Stimulated activated CD8-positive, alpha-beta memory T cell treated with anti-CD3 and anti-CD28 coated beads, Interleukin-12 subunit alpha, Interleukin-12 subunit beta, amount 100 ng/mL, for 1 hour (primary cell): ENCODE data around the gene UBL4A.

ENCODE experiments used
- DNase-seq: peaks from one replicate; pipeline ENCODE4 v3.0.0-alpha.2; 2020; ENCODE audit warnings: low read depth

The UBL4A gene

DNA sequence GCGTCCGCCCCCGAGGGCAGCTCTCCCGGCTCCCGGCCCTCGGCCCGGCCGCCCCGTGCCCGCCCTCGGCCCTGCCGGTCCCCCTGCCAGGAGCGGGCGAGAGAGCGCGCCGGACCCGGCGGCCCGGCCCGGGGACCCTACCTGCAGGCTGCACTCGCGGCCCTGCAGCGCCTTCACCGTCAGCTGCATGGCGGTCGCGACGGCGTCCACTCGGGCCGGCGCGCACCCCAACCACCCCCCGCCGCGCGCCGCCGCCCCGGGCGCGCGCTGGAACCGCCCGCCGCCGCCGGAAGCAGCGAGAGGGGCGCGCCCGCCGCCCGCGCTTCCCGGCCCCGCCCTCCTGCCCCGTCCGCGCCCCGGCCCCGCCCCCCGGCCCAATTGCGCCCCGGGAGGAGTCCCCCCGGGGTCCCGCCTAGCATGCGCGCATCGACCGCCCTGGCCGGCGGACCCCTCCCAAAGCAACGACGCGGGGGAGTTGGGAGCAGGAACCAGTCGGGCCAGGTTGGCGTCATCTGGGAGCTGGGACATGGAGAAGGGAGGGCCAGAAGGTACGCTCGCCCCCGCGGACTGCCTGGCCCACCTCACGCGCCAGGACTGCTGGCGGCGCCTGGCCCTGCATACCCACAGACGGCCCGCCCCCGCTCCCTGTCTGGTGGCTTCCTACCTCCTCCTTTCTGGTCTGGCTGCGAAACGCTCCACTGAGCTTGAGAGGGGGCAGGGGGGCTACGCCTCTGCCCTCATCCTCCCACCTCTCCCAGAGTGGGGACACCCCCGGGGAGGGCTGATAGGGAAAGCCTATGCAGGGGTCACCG, at the start of gene UBL4A:
TSS of gene UBL4A (minus strand) at position 220 of the 812 bp plus-strand sequence. CDS start at position 189, 31 bp downstream.
- no peak for DNase-seq

DNA sequence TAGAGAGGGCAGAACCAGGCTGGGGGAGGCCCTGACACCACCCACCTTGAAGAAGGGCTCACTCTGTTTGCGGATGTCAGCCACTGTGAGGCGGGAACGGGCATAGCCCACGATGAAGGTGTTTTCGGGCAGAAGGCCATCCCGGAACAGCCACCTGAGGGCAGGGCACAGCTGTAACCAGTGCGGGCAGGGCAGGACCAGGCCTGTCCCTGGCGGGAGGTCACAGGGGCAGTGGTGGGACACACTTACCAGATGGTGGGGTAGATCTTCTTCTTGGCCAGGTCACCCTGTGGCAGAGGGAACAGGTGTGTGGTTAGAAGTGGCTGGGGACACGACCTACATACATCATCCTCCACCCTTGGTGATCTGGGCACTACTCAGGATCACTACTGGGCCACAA, 49.5 kb upstream of the UBL4A start:
- DNase-seq = no peak

DNA sequence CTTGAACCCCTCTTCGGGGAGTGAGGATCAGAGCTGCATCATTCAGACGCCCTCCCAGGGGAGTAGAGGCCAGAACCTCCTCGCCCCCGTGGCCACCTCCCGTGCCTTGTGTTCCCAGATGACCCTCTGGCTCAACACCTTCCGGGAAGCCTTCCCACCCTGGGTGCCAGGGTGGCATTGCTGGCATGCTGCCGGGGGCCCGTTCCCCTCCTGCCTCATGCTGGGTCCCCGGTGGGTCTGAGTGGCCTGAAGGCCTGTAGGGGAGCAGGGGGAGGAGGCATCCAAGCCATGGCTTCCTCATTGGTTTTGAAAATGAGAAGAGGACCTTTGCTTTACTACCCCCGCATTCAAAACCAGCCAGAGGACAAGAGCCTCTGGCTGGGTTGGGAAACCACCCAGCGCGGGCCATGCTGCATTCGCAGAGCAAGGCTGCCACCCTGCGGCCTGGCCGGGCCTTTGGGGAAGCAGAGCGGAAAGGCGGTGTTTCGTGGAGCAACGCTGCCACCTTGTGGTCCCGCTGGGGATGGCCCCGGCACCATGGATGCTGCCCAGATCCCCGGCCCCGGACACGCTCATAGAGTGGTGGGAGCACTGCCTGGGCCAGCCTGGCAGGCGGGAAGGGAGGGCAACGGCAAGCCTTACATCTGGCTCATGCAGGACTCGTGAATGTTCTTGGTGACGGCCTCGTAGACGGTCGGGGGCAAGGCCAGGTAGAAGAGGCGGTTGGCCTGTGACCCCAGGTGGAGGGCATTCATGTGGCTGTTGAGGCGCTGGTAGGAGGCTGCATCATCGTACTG, 48.3 kb upstream of the UBL4A start:
- DNase-seq = peak; percentile 76

DNA sequence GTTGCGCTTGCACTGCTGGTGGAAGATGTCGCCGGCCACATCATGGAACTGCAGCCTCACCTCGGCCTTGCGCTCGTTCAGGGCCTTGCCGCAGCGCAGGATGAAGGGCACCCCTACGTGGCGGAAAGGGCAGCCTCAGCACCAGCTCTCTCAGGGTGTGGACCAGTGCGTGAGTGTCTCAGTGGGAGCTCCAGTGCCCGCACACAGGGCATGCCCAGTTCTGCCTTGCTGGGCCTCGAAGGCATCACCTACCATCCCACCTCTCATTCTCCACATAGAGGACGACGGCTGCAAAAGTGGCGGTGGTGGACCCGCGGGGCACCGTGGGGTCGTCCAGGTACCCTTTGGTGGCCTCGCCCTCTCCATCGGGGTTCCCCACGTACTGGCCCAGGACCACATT, 46.3 kb upstream of the UBL4A start:
- DNase-seq = no peak

DNA sequence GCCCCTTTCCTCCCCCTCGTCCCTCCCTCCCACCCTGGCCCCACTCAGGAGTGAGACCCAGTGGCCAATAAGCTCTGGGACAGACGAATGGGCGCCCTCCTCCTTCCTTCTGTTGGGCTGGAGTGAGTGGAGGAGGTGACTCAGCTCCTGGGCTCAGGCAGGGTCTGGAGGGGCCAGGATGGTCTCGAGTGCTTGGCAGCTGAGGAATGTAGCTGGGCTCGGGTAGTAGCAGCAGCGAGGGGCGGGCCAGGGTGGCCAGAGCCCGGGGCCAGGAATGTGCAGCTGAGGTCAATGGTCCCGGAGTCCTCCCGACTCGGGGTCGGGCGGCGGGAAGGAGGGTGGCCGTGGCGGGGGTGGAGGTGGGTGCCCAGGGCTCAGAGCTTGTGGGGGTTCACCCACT, 45.2 kb upstream of the UBL4A start:
- no peak for DNase-seq

DNA sequence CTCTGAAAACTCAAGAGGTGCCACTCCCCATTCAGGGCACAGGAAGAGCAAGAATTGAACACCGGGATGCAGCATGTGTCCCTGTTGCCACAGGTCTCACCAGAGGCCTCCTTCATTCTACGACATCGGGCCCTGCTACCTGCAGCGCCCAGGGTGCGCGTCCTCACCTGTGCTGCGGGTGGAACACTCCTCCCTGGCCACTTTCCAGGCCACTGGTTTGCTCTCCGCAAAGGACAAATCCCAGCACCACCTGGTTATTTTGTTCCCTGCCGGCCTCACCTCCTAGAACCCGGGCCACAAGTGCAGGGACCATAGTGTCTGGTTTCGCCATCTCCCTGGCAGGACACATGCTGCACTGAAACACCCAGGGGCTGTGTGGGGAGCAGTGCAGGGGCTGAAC, 43.9 kb upstream of the UBL4A start:
- DNase-seq = no peak

DNA sequence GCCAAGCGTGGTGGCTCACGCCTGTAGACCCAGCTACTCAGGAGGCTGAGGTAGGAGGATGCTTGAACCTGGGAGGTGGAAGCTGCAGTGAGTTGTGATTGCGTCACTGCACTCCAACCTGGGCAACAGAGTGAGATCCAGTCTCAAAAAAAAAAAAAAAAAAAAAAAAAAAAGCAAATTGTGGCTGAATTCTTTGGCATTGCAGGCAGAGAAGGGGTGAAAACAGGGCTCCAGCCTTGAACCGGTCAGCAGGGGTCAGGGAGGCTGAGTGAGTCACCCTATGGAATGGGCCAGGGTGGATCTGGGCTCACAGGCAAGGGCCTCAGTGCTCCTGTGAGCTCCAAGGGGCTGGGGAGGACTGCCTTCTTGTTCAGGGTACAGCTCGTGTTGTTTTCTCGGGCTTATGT, 42.8 kb upstream of the UBL4A start:
- no peak for DNase-seq

DNA sequence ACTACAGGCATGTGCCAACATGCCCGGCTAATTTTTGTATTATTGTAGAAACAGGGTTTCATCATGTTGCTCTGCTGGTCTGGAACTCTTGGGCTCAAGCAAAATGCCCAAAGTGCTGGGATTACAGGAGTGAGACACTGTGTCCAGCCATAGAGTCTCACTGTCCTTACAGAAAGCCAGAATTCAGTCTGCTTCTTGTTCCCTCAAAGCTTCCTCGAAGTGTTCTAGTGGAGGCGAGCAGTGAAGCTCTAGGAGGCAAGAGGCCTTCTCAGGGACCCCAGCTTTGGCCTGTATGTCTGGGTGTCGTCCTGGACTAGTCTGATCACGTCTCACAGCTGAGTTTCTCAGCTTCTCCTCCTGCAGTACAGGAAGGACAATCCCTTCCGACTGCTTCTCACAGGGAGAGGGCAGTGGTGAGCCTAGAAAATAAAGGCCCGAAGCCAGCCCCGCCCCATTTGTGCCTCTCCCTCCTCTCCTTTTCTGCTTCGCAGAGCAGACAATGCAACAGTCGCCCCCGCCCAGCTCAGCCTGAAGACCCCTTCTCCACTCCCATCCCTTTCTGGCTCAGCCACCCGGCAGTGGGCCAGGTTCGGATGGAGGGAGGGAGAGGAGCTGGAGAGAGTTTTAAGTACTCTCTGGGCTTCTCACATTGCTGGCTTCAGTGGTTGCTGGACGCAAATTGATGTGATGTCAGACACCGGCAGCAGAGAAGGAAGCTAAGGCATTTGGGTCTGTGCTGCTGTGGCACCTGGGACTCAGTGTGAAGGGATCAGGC, 40.7 kb upstream of the UBL4A start:
- DNase-seq = peak; percentile 36

DNA sequence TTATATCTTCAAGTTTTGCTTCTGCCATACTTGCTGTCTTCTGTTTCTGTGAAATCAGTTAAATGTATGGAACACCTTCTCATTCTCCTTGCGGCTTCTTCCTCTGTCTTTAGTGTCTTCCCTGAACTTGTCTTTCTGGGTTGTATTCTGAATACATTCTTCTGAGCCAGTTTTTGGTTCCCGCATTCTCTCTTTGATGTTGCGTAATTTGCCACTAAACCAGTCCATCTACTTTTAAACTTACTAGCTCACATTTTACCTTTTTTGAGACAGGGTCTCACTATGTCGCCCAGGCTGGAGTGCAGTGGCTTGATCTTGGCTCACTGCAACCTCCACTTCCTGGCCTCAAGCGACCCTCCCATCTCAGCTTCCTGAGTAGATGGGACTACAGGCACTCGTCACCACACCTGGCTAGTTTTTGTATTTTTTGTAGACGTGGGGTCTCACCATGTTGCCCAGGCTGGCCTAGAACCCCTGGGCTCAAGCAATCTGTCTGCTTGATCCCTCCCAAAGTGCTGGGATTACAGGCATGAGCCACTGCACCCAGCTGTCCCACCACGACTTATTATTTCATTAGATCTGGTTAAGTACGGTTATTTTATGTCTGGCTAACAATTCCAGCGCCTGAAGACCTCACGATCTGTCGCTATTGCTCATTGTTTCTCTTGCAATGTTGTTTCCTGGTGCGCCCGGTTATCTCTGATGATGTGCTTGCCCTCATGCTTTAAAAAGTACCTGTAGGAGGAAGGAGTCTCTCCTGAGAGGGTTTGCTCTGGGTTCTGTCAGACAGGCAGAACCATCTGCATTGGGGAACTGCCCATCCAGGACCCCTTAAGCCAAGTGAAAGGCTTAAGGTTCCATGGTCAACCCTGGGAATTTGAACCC, 39.4 kb upstream of the UBL4A start:
- DNase-seq = no peak

DNA sequence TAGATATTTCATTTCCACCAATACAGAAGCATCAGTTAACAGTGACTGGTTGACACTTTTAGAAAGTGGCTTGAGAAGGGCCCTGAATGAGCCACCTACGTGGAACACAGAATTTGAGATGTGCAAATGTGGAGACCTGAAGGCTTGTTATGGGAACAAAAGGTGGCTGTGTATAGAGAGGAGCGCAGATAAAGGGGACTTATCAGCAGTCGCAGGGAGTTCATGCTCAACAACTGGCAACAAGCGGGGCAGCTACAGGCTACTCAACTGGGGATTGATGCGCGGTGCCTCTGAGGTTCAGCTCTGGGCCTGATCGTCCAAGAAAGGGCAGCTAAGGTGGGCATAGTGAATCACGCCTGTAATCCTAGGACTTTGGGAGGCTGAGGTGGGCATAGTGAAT, 33.0 kb upstream of the UBL4A start:
- no peak for DNase-seq

DNA sequence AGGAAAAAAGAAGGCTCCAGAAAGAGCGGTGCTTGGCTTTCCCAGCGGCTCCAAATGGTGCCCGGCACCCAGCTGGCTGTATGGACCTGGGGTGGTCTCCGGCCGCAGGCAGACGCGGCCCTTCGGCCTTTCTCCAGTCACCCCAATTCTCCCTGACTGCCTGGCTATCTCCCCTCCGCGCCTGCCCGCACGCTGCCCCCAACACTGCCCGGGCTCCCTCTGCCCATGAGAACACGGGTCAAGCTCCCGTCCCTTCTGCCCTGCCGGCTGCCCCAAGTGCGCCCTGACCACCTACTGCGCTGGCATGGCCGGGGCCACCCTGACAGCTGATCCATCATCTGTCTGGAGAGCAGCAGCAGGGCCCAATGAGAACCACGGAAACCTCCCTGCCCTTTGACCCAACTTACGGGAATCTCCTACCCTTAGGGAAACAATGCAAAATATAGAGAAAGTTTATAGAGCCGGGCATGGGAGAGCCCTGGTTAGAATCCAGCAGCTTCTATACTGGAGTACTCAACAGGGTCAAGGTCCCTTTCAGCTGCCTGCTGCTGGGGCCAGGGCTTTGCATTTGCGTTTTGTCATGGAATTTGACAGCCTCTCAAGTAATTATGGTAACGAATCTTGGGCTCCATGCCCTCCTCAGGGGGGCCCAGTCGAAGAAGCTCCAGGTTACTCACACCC, 30.8 kb upstream of the UBL4A start:
- no peak for DNase-seq

DNA sequence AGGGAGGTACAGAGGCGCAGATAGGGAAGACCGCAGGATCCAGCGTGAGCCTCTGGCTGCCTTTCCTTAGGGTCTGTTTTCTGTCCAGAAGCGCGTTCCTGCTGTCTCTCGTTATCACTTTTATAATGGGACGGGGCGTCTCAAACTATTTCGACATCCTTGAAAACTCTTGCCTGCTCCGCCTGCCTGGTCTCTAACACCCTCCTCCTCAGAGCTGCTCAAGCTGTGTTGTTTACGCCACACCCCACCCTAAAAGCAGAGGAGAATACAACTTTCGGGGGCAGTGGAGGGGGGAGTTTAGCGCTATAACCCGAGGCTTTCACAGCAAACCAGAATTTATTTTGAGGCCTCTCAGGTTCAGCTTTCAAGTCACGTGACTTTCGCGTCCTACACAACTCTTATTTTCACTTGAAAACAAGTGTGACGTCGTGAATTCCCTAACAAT, 30.3 kb upstream of the UBL4A start:
- no peak for DNase-seq

DNA sequence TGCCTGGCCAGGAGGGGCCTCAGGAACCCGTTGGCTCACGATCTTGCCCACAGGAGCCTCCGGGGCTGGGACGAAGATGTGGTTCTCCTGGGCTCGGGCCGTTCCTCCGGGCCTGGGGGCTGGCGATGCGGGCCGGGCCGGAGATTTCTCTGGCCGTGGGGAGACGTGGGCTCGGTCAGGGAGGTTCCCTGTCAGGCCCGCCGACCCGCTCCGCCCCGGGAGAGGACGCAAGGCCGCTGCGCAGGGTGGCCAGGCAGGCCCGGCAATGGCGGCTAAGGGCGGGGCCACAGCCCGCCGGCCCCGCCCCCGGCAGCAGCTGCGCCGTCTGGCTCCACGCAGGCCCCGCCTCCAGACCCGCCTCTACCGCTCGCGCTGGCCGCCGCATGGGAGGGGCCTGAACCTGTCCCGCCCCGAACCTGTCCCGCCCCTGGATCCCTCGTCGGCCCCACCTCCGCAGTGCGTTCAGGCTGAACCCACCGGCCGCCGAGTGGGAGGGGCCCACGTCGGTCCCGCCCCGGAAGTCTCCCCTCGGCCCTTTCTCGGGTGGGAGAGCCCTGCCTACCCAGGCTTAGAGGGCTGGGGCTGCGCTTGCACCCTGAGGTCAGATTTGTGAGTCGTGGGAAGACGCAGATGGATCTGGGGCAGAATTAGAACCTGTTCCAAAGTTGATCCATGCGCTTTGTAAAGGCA, 29.7 kb upstream of the UBL4A start, which contains the start of gene FAM3A:
TSS of gene FAM3A (minus strand) at position 267 of the 690 bp plus-strand sequence. CDS start 460 bp downstream, outside the sequence.
- DNase-seq = peak; percentile 84

DNA sequence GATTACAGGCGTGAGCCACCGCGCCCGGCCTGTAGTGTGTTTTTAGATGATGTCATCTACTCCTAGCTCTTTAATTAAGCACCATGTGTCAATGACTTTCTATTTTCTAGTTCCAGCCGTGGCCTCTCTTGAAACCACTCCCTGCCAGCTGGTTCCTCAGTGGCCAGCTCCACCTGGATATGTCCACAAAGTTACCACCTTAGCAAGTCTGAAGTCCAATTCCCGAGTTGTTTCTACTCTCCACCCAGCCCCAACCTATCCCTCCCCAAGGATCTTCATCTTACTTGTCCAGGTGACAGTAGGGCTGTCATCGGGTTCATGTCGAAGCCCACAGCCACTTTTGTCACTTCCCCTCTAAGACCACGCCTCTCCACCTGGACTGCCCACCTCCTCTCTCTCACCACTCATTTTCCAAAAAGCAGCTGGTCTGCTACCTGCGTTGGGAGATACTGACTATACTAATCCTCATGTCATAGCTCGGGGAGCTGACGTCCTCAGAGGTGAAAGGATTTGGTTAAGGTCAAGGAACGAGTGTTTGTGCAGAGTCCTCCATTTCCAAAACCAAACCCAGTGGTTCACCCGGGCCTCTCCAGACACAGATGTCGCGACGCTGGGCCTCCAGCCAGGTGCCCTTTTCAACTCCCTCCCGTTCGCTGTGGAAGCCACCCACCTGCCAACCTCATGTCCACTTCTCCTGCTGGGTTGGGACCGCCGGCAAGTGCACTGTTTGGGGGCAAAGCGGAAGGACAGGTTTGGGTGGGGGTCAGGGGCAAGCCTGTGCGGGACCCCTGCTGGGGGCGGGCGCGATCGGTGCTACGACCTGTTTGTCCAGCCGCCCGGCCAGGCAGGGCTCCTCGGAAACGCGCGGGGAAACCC, 28.9 kb upstream of the UBL4A start:
- no peak for DNase-seq

DNA sequence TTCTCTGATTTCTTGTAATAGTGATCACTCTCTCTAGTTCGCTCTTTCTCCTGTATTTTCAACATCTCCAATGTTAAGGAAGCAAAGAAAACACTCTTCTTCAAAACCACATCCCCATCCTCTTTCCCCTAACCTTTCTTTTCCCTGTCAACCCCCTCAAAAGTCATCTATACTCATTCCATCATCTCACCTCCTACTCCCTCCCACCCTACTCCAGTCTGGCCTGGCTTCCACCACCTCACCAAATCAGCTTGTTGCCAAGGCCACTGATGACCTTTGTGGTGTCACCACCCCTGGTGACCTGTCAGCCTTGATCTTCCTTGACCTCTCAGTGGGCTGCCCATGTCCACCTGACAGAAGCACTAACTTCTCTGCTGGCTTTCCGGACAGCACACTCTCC, 27.3 kb upstream of the UBL4A start:
- DNase-seq = no peak

DNA sequence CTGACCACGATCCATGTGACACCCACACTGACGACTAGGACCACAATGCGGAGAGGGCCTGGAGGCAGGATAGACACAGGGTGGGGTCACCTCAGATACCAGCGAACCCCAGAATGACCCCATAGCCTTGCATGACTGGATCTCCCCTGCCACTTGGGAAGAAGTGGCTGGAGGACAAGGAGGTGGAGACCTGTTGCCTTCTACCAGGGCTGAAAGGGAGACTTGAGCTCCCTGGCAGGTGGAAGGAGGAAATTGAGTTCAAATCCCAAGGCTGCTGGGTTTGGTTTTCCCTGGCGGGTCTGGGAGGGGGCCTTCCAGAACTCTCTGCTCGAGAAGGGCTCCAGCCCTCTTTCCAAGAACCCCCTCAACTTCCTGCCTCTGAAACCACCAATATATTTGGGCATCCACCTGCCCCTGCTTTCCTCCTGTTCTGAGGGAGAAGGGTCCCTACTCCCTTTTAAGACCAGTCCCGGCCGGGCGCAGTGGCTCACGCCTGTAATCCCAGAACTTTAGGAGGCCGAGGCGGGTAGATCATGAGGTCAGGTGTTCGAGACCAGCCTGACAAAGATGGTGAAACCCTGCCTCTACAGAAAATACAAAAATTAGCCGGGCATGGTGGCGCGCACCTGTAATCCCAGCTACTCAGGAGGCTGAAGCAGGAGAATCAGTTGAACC, 26.6 kb upstream of the UBL4A start:
- DNase-seq = no peak

DNA sequence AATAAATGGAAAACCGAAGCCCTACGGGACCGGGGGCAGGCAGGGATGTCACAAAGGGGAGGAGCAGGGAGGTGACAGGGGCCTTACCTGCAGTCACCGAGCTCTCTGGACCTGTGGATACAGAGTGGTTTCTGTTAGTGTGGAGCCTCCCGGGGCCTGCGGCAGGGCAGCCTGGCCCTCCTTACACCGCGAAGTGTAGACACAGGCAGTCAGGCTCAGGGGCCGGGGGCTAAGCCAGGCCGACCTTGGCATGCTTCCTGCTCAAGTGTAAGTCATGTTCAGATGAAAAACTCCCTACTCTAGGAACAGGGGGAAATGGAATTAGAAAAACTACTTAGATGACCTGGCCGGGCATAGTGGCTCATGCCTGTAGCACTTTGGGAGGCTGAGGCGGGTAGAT, 25.3 kb upstream of the UBL4A start:
- DNase-seq = no peak

DNA sequence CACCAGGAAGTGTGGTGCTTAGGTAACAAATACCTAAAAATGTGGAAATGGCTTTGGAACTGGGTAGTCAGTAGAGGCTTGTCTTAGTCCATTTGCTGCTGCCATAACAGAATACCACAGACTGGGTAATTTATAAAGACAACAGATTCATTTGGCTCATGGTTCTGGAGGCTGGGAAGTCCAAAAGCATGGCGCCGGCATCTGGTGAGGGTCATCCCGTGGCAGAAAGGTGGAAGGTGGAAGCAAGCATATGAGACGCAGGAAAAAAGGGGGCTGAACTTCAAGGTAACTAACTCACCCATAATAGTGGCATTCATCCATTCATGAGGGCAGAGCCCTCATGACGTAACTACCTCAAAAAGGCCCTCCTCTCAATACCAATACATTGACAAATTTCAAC, 23.0 kb upstream of the UBL4A start:
- DNase-seq = no peak

DNA sequence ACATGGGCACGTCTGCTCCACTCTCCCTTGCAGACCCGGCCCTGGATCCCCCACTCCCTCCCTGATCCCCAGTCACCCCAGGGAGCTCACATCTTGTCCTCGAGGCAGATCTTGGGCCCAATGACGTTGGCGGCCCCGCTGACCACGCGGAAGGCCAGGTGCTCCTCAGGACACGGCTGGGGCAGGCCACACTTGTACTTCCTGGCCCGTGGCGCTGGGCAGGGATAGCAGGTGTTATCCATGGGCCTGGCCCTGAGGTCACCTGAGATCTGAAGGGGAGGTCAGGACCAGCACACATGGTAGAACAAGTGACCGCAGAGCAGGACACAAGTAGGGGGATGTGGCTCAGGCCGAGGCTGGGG, 21.9 kb upstream of the UBL4A start:
- DNase-seq = no peak
